Neutrophil (primary cell): ENCODE results near the gene PDE6B.

Experiments used
- H3K27ac ChIP-seq: fragments of 200-600 bp; sonication (generic); 2 replicates; pipeline ENCODE4 v1.5.1; 2016; ENCODE audit warnings: mild to moderate bottlenecking, moderate library complexity
- H3K27me3 ChIP-seq: fragments of 200-600 bp; sonication (generic); 2 replicates; pipeline ENCODE4 v1.6.0; 2016; ENCODE audit warnings: mild to moderate bottlenecking
- H3K36me3 ChIP-seq: fragments of 200-600 bp; sonication (generic); 2 replicates; pipeline ENCODE4 v1.5.1; 2017
- H3K4me1 ChIP-seq, 2 experiments: fragments of 200-600 bp in 1 of 2; sonication (generic) in 1 of 2; 1 replicate in 1 of 2; 2 replicates in 1 of 2; pipeline versions ENCODE4 v1.5.1 to v1.6.1; 2013 to 2016; ENCODE audit warnings: low read depth in 1 of 2, low read length in 1 of 2, mild to moderate bottlenecking in 1 of 2, moderate library complexity in 1 of 2; ENCODE audit not compliant: control insufficient read depth in 1 of 2, insufficient read depth in 1 of 2
- H3K4me3 ChIP-seq, 2 experiments: fragments of 200-600 bp in 1 of 2; sonication (generic) in 1 of 2; 1 replicate in 1 of 2; 2 replicates in 1 of 2; pipeline ENCODE4 v1.5.1; 2013 to 2016; ENCODE audit warnings: low read depth in 1 of 2, low read length in 1 of 2, mild to moderate bottlenecking in 1 of 2, moderate library complexity in 1 of 2
- H3K9me3 ChIP-seq: fragments of 200-600 bp; sonication (generic); 2 replicates; pipeline ENCODE4 v1.5.1; 2016
- TF ChIP-seq, protein P1 (sequence below): fragments of 200-600 bp; sonication (generic); IDR thresholded peaks from 2 replicates; pipeline ENCODE4 v1.5.1; 2016; ENCODE audit warnings: antibody characterized with exemption

PDE6B gene

DNA sequence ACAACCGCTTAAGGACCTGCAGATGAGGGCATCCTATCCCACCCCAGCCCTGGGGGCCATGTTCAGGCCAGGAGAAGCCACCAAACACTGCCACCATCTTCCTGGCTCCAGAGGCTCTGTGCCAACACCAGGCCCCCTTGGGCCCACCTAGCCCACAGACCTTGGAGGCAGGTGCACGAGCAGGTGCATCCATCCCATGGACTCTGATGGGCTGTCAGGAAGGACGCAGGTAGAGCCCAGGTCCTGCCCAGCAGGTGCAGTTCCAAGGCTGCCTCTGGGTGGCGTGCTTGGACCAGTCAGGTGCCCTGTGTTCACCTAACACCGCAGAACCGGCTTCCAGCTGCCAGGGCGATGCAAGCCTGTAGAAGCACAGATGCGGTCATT is 22.8 kb upstream of the PDE6B start:
- Histone ChIP-seq H3K36me3 (no peaks in the 10 kb centered on the region), H3K4me1 (no peaks in the 10 kb centered on the region), H3K27me3 (peaks cover 4% of the 10 kb centered on the region), H3K4me3 (no peak overlapping the region), H3K9me3 (no peaks in the 10 kb centered on the region), H3K27ac (no peak overlapping the region)
- TF ChIP-seq, protein P1, sequence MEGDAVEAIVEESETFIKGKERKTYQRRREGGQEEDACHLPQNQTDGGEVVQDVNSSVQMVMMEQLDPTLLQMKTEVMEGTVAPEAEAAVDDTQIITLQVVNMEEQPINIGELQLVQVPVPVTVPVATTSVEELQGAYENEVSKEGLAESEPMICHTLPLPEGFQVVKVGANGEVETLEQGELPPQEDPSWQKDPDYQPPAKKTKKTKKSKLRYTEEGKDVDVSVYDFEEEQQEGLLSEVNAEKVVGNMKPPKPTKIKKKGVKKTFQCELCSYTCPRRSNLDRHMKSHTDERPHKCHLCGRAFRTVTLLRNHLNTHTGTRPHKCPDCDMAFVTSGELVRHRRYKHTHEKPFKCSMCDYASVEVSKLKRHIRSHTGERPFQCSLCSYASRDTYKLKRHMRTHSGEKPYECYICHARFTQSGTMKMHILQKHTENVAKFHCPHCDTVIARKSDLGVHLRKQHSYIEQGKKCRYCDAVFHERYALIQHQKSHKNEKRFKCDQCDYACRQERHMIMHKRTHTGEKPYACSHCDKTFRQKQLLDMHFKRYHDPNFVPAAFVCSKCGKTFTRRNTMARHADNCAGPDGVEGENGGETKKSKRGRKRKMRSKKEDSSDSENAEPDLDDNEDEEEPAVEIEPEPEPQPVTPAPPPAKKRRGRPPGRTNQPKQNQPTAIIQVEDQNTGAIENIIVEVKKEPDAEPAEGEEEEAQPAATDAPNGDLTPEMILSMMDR: no peak

DNA sequence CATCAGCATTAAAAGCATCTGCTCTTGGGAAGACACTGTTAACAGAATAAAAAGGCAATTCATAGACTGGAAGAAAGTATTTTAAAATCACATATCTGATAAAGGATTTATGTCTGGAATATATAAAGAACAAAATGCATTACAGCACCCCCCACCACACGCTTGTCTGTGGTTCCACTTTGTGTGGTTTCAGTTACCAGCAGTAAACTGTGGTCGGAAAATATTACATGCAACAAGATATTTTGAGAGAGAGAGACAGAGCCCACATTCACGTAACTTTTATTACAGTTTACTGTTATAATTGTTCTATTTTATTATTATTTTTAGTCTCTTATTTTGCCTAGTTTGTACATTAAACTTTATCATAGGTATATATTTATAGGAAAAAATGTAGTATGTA is 21.2 kb upstream of the PDE6B start:
- no peaks in the 10 kb centered on the region for H3K4me1 ChIP-seq
- peaks cover 4% of the 10 kb centered on the region for H3K27me3 ChIP-seq
- TF ChIP-seq, protein P1: no peak

GRCh38 chr4:605702-606425 is 19.5 kb upstream of the PDE6B start:
- H3K27me3 ChIP-seq: peaks cover 6% of the 10 kb centered on the region
- no peaks in the 10 kb centered on the region for H3K4me1 ChIP-seq
- no peaks in the 10 kb centered on the region for H3K36me3 ChIP-seq
- no peaks in the 10 kb centered on the region for H3K9me3 ChIP-seq
- TF ChIP-seq, protein P1: no peak
- H3K27ac ChIP-seq: no peak overlapping the region
- H3K4me3 ChIP-seq: no peak overlapping the region

More for the DNA sequence above, 21.2 kb upstream of the PDE6B start:
- no peaks in the 10 kb centered on the region for H3K9me3 ChIP-seq
- H3K27ac ChIP-seq: no peak overlapping the region
- no peaks in the 10 kb centered on the region for H3K36me3 ChIP-seq
- H3K4me3 ChIP-seq: no peak overlapping the region

- TF ChIP-seq, protein P1: no peak
- Histone ChIP-seq H3K9me3 (no peaks in the 10 kb centered on the region), H3K27me3 (peaks cover 10% of the 10 kb centered on the region), H3K36me3 (no peaks in the 10 kb centered on the region), H3K4me1 (no peaks in the 10 kb centered on the region), H3K27ac (no peak overlapping the region), H3K4me3 (no peak overlapping the region)
These were observed 17.1 kb upstream of the PDE6B start for GRCh38 chr4:608236-608635.

- no peak overlapping the region for H3K27ac ChIP-seq
- no peak overlapping the region for H3K4me3 ChIP-seq
- H3K27me3 ChIP-seq: peaks cover 5% of the 10 kb centered on the region
- H3K9me3 ChIP-seq: no peaks in the 10 kb centered on the region
- no peaks in the 10 kb centered on the region for H3K36me3 ChIP-seq
- TF ChIP-seq, protein P1: no peak
- no peaks in the 10 kb centered on the region for H3K4me1 ChIP-seq
These were observed 15.8 kb upstream of the PDE6B start for GRCh38 chr4:609400-610050.
